ENCODE measurements around the gene IL10RA. TPM values are rescaled to one million over a fixed set of nuclear protein-coding genes. Genes with fewer than 3 reads are reported as not detected.
"Not testable (repeated sequence)": the region's sequence is repeated elsewhere in the genome, so short reads cannot be mapped to it uniquely, and the experiment has no call there.

Gene IL10RA
- total RNA-seq, 1 experiment from 2014 or later: 0.41 TPM

DNA sequence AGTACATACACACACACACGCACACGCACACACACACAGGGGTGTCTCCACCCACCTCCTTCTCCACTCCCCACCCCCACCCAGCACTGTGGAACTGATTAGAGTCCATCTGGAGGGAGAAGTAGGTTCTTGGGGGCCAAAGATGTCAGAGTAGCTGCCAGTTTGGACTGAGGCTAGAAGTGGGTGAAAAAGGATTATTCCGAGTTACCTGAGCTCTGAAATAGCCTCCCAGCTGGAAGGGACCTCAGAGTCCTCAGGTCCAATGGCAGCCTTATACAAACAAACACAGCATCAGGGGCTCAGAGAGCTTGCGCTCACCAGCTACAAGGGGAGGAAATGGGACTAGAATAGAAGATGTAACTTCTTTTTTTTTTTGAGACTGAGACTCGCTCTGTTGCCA is 20.8 kb downstream of the IL10RA start:
- no TSS peak for BruUV-seq (replicated peaks)
- no peaks in the 10 kb centered on the region for H3K9me3 ChIP-seq (ENCODE audit: control insufficient read depth, insufficient read depth, low read depth, low read length)
- H3K4me1 ChIP-seq (ENCODE audit: control insufficient read depth, insufficient read depth, low read length): no peaks in the 10 kb centered on the region
- no peak for DNase-seq (ENCODE audit: low read depth, low spot score)
- no peak overlapping the region for H3K27ac ChIP-seq (ENCODE audit: low read length)
- POLR2A ChIA-PET: interaction anchor here (0.6 kb wide), 1 partner anchor 97 kb away, joined by 4 read pairs; no protein-coding TSS in a partner anchor
- CTCF ChIA-PET: interaction anchor here (0.6 kb wide), 2 partner anchors 172 to 333 kb away, joined by 3 read pairs; no protein-coding TSS in a partner anchor
- no peak overlapping the region for H3K4me3 ChIP-seq (ENCODE audit: low read depth in 2 of 2, low read length in 2 of 2)
- TF ChIP-seq TCF7L2 (IDR thresholded peaks at IDR 0.05; ENCODE audit: low read depth, low read length) (no peak), POLR2AphosphoS5 (IDR thresholded peaks at IDR 0.05; ENCODE audit: low read depth, low read length) (no peak), SIN3A (IDR thresholded peaks at IDR 0.05; ENCODE audit: borderline replicate concordance, insufficient read depth, low read depth, low read length) (no peak)
- TF ChIP-seq, protein P1, sequence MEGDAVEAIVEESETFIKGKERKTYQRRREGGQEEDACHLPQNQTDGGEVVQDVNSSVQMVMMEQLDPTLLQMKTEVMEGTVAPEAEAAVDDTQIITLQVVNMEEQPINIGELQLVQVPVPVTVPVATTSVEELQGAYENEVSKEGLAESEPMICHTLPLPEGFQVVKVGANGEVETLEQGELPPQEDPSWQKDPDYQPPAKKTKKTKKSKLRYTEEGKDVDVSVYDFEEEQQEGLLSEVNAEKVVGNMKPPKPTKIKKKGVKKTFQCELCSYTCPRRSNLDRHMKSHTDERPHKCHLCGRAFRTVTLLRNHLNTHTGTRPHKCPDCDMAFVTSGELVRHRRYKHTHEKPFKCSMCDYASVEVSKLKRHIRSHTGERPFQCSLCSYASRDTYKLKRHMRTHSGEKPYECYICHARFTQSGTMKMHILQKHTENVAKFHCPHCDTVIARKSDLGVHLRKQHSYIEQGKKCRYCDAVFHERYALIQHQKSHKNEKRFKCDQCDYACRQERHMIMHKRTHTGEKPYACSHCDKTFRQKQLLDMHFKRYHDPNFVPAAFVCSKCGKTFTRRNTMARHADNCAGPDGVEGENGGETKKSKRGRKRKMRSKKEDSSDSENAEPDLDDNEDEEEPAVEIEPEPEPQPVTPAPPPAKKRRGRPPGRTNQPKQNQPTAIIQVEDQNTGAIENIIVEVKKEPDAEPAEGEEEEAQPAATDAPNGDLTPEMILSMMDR (IDR thresholded peaks at IDR 0.05): no peak
- TF ChIP-seq, protein P2, sequence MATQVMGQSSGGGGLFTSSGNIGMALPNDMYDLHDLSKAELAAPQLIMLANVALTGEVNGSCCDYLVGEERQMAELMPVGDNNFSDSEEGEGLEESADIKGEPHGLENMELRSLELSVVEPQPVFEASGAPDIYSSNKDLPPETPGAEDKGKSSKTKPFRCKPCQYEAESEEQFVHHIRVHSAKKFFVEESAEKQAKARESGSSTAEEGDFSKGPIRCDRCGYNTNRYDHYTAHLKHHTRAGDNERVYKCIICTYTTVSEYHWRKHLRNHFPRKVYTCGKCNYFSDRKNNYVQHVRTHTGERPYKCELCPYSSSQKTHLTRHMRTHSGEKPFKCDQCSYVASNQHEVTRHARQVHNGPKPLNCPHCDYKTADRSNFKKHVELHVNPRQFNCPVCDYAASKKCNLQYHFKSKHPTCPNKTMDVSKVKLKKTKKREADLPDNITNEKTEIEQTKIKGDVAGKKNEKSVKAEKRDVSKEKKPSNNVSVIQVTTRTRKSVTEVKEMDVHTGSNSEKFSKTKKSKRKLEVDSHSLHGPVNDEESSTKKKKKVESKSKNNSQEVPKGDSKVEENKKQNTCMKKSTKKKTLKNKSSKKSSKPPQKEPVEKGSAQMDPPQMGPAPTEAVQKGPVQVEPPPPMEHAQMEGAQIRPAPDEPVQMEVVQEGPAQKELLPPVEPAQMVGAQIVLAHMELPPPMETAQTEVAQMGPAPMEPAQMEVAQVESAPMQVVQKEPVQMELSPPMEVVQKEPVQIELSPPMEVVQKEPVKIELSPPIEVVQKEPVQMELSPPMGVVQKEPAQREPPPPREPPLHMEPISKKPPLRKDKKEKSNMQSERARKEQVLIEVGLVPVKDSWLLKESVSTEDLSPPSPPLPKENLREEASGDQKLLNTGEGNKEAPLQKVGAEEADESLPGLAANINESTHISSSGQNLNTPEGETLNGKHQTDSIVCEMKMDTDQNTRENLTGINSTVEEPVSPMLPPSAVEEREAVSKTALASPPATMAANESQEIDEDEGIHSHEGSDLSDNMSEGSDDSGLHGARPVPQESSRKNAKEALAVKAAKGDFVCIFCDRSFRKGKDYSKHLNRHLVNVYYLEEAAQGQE (IDR thresholded peaks at IDR 0.05; ENCODE audit: insufficient read depth in 1 of 2, low read depth in 2 of 2, low read length in 1 of 2): no peak
- H3K36me3 ChIP-seq (ENCODE audit: control insufficient read depth, insufficient read depth, low read length): no peaks in the 10 kb centered on the region
- intact Hi-C loops (cut with micrococcal nuclease; ENCODE audit: unreplicated experiment) (no loop called here), in situ Hi-C loops (cut with HindIII; ENCODE audit: low pct_unique_long_range_greater_than_20kb, low sequenced_read_pairs) (no loop called here)
- peaks cover 13% of the 10 kb centered on the region; the same call in 1 of the 2 replicates for H3K27me3 ChIP-seq (ENCODE audit: control insufficient read depth, insufficient read depth, low read length)
- ATAC-seq: no peak

DNA sequence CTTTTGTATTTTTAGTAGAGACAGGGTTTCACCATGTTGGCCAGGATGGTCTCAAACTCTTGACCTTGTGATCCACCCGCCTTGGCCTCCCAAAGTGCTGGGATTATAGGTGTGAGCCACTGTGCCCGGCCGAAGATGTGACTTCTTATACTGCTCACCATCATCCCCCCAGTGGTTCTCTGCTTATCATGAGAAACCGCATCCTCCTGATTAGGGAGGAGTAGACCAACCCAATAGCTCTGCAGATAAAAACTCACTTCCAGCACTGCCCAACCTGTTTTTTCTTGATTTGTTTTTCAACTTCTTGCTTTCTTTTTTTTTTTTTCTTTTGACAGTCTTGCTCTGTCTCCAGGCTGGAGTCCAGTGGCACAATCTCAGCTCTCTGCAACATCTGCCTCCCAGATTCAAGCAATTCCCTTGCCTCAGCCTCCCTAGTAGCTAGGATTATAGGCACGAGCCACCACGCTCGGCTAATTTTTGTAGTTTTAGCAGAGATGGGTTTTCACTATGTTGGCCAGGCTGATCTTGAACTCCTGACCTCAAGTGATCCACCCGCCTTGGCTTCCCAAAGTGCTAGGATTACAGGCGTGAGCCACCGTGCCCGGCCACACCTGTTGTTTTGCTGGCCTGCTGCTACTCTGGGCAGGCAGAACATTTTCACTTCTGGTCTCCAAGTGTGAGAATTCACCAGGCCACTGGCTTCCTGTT is 21.5 kb downstream of the IL10RA start:
- ATAC-seq; H3K36me3 ChIP-seq (ENCODE audit: control insufficient read depth, insufficient read depth, low read length); H3K9me3 ChIP-seq (ENCODE audit: control insufficient read depth, insufficient read depth, low read depth, low read length); H3K4me1 ChIP-seq (ENCODE audit: control insufficient read depth, insufficient read depth, low read length); intact Hi-C loops (cut with micrococcal nuclease; ENCODE audit: unreplicated experiment); H3K4me3 ChIP-seq (ENCODE audit: low read depth in 2 of 2, low read length in 2 of 2); in situ Hi-C loops (cut with HindIII; ENCODE audit: low pct_unique_long_range_greater_than_20kb, low sequenced_read_pairs); H3K27ac ChIP-seq (ENCODE audit: low read length); DNase-seq (ENCODE audit: low read depth, low spot score); BruUV-seq (replicated peaks); POLR2A ChIA-PET: not testable (repeated sequence)
- CTCF ChIA-PET: interaction anchor here (0.6 to 0.7 kb wide), 3 partner anchors 173 to 333 kb away, joined by 3 to 5 read pairs (median 3); no protein-coding TSS in a partner anchor
- H3K27me3 ChIP-seq (ENCODE audit: control insufficient read depth, insufficient read depth, low read length): peaks cover 13% of the 10 kb centered on the region; the same call in 1 of the 2 replicates

Measured in Panc1 (cell line).